Fibroblast of pulmonary artery (primary cell): Measurements from ENCODE around the gene MVB12B.

ENCODE experiments used
- DNase-seq: peaks from one replicate; pipeline ENCODE4 v3.0.0-alpha.2; 2010; ENCODE audit warnings: low read depth
- H3K4me3 ChIP-seq: replicated peaks from 2 replicates; pipeline ENCODE4 v1.5.1; 2011; ENCODE audit warnings: low read depth, mild to moderate bottlenecking, control low read depth, low read length, moderate library complexity
- CTCF ChIP-seq: IDR thresholded peaks from 2 replicates; pipeline ENCODE4 v1.5.1; 2011; ENCODE audit warnings: mild to moderate bottlenecking, control low read depth, low read length, inconsistent platforms; ENCODE audit errors: missing control alignments

The MVB12B gene

GRCh38 chr9:126488310-126488709 is 161.7 kb downstream of the MVB12B start:
- H3K4me3 ChIP-seq, result no peak overlapping the region
- DNase-seq, result no peak
- TF ChIP-seq CTCF, result no peak

GRCh38 chr9:126488881-126489404 is 162.3 kb downstream of the MVB12B start:
- TF ChIP-seq CTCF, result no peak
- no peak for DNase-seq
- H3K4me3 ChIP-seq, result no peak overlapping the region

DNA sequence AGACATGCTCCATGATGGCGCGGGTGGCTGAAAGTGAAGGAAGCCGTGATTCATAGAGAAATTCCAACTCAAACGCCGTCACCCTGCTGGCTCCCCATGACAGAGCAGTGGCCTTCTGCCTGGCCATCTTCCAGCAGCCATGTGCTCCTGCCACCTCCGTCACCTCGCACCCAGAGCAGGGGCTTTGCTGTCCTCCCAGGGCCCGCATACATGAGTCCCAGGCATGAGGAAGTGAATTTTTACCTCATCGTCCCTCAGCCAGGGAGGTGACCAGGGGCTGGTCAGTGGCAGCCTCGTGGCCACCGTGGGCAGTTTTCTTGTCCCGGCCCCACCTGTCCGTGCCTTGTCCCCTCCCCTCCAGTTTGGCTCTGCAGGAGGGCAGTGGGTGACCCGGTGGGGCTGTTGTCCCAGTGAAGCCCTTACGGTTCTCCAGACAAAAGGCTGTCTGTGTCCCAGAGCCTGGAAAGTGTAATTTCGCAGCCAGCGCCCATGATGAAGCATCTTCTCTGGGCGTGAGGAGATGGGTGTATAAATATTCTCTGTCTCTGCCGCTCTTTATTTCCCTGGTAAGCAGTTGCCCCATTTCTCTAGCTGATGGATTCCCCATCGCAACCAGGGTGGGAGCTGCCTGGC is 163.1 kb downstream of the MVB12B start:
- DNase-seq, result no peak
- H3K4me3 ChIP-seq, result no peak overlapping the region
- TF ChIP-seq CTCF, result no peak

- no peak overlapping the region for H3K4me3 ChIP-seq
- no peak for TF ChIP-seq CTCF
- DNase-seq, result no peak
Measured at GRCh38 chr9:126490214-126490631, 163.6 kb downstream of the MVB12B start.

GRCh38 chr9:126490871-126491567 is 164.4 kb downstream of the MVB12B start:
- no peak overlapping the region for H3K4me3 ChIP-seq
- peak; percentile 77 for DNase-seq
- peak; percentile 92 for TF ChIP-seq CTCF

GRCh38 chr9:126491568-126491879 is 164.9 kb downstream of the MVB12B start:
- no peak for DNase-seq
- H3K4me3 ChIP-seq, result no peak overlapping the region
- TF ChIP-seq CTCF, result no peak

DNA sequence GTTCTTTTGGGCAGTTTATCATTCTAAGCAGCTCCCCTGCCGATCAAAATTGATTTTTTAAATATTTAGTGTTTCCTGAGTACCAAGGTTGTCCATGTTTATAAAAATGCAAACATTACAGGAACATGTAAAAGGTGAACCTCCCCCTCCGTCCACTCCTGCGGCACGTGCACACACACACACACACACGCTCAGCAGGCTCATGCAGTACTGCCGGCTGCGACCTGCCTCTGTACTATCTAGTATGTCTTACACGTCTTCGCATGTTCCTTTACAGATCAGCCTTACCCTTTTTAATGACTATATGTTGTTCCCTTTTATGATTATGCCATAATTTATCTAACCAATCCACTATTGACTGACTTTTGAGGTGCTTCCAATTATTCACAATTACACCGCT is 165.3 kb downstream of the MVB12B start:
- H3K4me3 ChIP-seq, result no peak overlapping the region
- no peak for DNase-seq
- TF ChIP-seq CTCF, result no peak
